Myometrial cell (primary cell): ENCODE measurements around the gene OR13C5. TPM values are rescaled to one million over a fixed set of nuclear protein-coding genes. Genes with fewer than 3 reads are reported as not detected.

Experiments used
- total RNA-seq: library from RNA; depleted of rRNA; stranded (reverse); fragments of >200 nt; gene quantifications from 2 replicates; pipeline ENCODE4 v1.2.3, GENCODE V29; 2015

The OR13C5 gene, protein sequence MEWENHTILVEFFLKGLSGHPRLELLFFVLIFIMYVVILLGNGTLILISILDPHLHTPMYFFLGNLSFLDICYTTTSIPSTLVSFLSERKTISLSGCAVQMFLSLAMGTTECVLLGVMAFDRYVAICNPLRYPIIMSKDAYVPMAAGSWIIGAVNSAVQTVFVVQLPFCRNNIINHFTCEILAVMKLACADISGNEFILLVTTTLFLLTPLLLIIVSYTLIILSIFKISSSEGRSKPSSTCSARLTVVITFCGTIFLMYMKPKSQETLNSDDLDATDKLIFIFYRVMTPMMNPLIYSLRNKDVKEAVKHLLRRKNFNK
- not detected in 2 replicates for total RNA-seq

DNA sequence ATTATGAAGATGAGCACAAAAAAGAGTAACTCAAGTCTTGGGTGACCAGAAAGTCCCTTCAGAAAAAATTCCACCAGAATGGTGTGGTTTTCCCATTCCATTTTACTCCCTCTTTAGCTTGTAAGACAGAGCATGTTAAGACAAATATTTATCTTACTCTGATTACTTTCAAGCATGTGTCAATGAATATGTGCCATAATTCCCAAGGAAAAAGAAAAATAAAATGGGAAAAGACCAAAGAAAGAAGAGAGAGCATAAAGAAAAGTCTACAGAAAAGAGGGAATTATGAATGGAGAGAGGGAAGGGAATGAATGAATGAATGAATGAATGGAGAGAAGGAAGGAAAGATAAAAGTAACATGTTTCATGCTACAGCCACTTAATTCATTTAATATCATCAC lies at the start of gene OR13C5:
Gene OR13C5, minus strand, starts transcription at position 101 of the 400 bp plus-strand sequence. Its CDS starts 0 bp downstream, at position 101.

DNA sequence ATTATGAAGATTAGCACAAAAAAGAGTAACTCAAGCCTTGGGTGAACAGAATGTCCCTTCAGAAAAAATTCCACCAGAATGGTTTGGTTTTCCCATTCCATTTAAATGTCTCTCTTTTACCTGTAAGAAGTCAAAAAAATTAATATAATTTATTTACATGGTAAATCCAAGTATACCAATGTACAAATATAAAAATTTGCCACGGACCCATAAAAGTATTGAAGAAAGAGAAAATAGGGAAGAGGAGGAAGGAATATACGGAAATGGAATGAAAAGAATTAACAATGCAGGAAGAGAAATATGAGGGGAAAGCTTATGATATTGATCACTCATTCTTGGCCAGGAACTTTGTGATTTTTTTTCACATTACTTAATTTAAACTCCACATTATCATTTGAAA lies 18.9 kb upstream of the OR13C5 start, which contains the start of gene OR13C9:
Gene OR13C9, minus strand, starts transcription at position 101 of the 400 bp plus-strand sequence. Its CDS starts 0 bp downstream, at position 101.

DNA sequence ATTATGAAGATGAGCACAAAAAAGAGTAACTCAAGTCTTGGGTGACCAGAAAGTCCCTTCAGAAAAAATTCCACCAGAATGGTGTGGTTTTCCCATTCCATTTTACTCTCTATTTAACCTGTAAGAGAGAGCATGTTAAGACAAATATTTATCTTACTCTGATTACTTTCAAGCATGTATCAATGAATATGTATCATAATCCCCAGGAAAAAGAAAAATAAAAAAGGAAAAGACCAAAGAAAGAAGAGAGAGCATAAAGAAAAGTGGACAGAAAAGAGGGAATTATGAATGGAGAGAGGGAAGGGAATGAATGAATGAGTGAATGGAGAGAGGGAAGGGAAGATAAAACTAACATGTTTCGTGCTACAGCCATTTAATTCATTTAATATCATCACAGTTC lies 6.3 kb upstream of the OR13C5 start, which contains the start of gene OR13C2:
Gene OR13C2, minus strand, starts transcription at position 101 of the 400 bp plus-strand sequence. Its CDS starts 0 bp downstream, at position 101.

DNA sequence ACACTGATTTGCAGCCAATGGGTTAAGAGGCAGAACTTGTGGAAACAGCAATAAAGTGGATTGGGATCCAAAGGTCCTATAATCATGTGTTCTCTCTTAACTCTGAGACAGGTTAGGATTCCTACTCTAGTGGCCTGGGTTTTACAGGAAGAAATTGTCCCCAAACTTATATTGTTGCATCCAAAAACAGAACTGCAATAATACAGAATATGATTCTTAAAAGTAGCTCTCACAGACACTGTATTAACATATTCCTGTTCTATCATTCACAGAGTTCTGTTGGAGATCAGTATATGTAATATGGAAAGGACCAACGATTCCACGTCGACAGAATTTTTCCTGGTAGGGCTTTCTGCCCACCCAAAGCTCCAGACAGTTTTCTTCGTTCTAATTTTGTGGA lies 30.3 kb downstream of the OR13C5 start, which contains the start of gene OR13C8:
Gene OR13C8, plus strand, starts transcription at position 301 of the 400 bp plus-strand sequence. Its CDS starts 0 bp downstream, at position 301.

Other genes starting within 250 kb of the OR13C5 start
- not detected in 2 replicates for gene OR13F1, start 95.2 kb downstream of the OR13C5 start, total RNA-seq
- not detected in 2 replicates for gene OR13C4, start 72.2 kb downstream of the OR13C5 start, total RNA-seq
- gene OR13C3, start 62.6 kb downstream of the OR13C5 start, total RNA-seq: not detected in 2 replicates
- not detected in 2 replicates for gene OR13C8, start 30.2 kb downstream of the OR13C5 start, total RNA-seq
- not detected in 2 replicates for gene OR13C2, start 6.2 kb upstream of the OR13C5 start, total RNA-seq
- gene OR13C9, start 18.8 kb upstream of the OR13C5 start, total RNA-seq: not detected in 2 replicates
- not detected in 2 replicates for gene OR13D1, start 95.1 kb upstream of the OR13C5 start, total RNA-seq
- gene NIPSNAP3A, start 148.3 kb upstream of the OR13C5 start, total RNA-seq: 43.2 and 48.6 TPM in 2 replicates
- 0.86 and 0.89 TPM in 2 replicates for gene NIPSNAP3B, start 164.7 kb upstream of the OR13C5 start, total RNA-seq